ENCODE data around the gene BANF2. TPM values are rescaled to one million over a fixed set of nuclear protein-coding genes. Genes with fewer than 3 reads are reported as not detected.

The BANF2 gene
- total and polyA plus RNA-seq, 2 of the 4 experiments (the other 2 are of a cell fraction), result not detected

- H3K56ac ChIP-seq (ENCODE audit: extremely low read depth, insufficient read depth, low read length), result no peak overlapping the region
- H2AFZ ChIP-seq (replicated peaks; ENCODE audit: low read length, poor library complexity), result no peak overlapping the region
- H3K4ac ChIP-seq (ENCODE audit: low read depth, low read length), result no peak overlapping the region
- no peak overlapping the region for H2BK120ac ChIP-seq (ENCODE audit: low read depth, low read length)
- no peak overlapping the region for H2BK20ac ChIP-seq (ENCODE audit: low read depth, low read length)
- dilution Hi-C loops (cut with HindIII; ENCODE audit: low sequenced_read_pairs, unreplicated experiment), result no loop called here
- no peaks in the 10 kb centered on the region for H3K9me3 ChIP-seq (ENCODE audit: control insufficient read depth, insufficient read depth, low read length)
- H2AK5ac ChIP-seq (ENCODE audit: low read depth, low read length), result no peak overlapping the region
- H3K4me3 ChIP-seq (ENCODE audit: insufficient read depth, low read depth, low read length), result no peak overlapping the region
- H3K36me3 ChIP-seq (ENCODE audit: control insufficient read depth, insufficient read depth, low read length), result peaks cover 25% of the 10 kb centered on the region
- WGBS, 2 experiments (ENCODE audit: extremely low coverage in 2 of 2, insufficient read length in 1 of 2), result 88% methylated on average over 2 of the region's 3 CpGs; no CpG with 5 or more reads in 1 of the 2 experiments
- no peak for ATAC-seq (ENCODE audit: low read depth)
- intact Hi-C loops (cut with micrococcal nuclease), result no loop called here
- no peak for DNase-seq
- no peak overlapping the region for H4K5ac ChIP-seq (ENCODE audit: low read depth, low read length)
- H3K18ac ChIP-seq (ENCODE audit: low read depth, low read length), result no peak overlapping the region
- H4K8ac ChIP-seq (ENCODE audit: low read depth in 2 of 2, low read length in 2 of 2), result no peak overlapping the region
- BruUV-seq (replicated peaks), result no TSS peak
- no peak overlapping the region for H3K27ac ChIP-seq (ENCODE audit: insufficient read depth, low read length)
- peaks cover 22 to 78% of the 10 kb centered on the region in 2 experiments for H3K79me1 ChIP-seq (ENCODE audit: low read depth in 1 of 2, low read length in 2 of 2)
- no peaks in the 10 kb centered on the region for H3K27me3 ChIP-seq (ENCODE audit: control insufficient read depth, insufficient read depth, low read length)
- no peak overlapping the region for H3K23ac ChIP-seq (ENCODE audit: low read depth, low read length)
- H3K9ac ChIP-seq (ENCODE audit: low read depth, low read length), result no peak overlapping the region
- H3K9me1 ChIP-seq (ENCODE audit: insufficient read depth, low read length), result peaks cover 33% of the 10 kb centered on the region
- H4K20me1 ChIP-seq (ENCODE audit: insufficient read depth, low read length), result peaks cover 100% of the 10 kb centered on the region
- no peak overlapping the region for H2BK15ac ChIP-seq (ENCODE audit: low read depth, low read length)
- peaks cover 26% of the 10 kb centered on the region for H3K4me1 ChIP-seq (ENCODE audit: control insufficient read depth, insufficient read depth, low read length)
- in situ Hi-C loops (cut with MboI; ENCODE audit: low sequenced_read_pairs), result no loop called here
- POLR2A ChIA-PET (ENCODE audit: unreplicated experiment), result no interaction called here
- no peak for TF ChIP-seq FOS (IDR thresholded peaks at IDR 0.05; ENCODE audit: low read depth, low read length)
- no peak for TF ChIP-seq BHLHE40 (IDR thresholded peaks at IDR 0.05; ENCODE audit: low read depth, low read length)
- TF ChIP-seq CHD1 (IDR thresholded peaks at IDR 0.05; ENCODE audit: low read depth, low read length), result no peak
- no peak for TF ChIP-seq CEBPB (IDR thresholded peaks at IDR 0.05; ENCODE audit: low read depth, low read length)
- no peak for TF ChIP-seq CTCF (conservative IDR thresholded peaks at IDR 0.05; ENCODE audit: low read depth, low read length)
- TF ChIP-seq MXI1 (IDR thresholded peaks at IDR 0.05; ENCODE audit: borderline replicate concordance, low read depth, low read length), result no peak
- no peak for TF ChIP-seq RCOR1 (IDR thresholded peaks at IDR 0.05; ENCODE audit: insufficient replicate concordance, low read length)
- TF ChIP-seq USF2 (IDR thresholded peaks at IDR 0.05; ENCODE audit: low read depth, low read length), result no peak
- no peak for TF ChIP-seq SMC3 (IDR thresholded peaks at IDR 0.05; ENCODE audit: low read depth, low read length)
- no peak for TF ChIP-seq MAFK (IDR thresholded peaks at IDR 0.05; ENCODE audit: low read depth, low read length)
- TF ChIP-seq NFE2L2 (IDR thresholded peaks at IDR 0.05; ENCODE audit: low read depth, low read length), result no peak
- no peak for TF ChIP-seq MAZ (IDR thresholded peaks at IDR 0.05; ENCODE audit: borderline replicate concordance, low read depth, low read length)
- no peak for TF ChIP-seq RAD21 (IDR thresholded peaks at IDR 0.05; ENCODE audit: low read length)
- H3K14ac ChIP-seq (replicated peaks; ENCODE audit: low read depth, low read length), result 0 out of 2 replicates have a peak overlapping the region, but pooled peaks have one; percentile 8
- CTCF ChIA-PET, result interaction anchor here (0.5 to 1.6 kb wide), 3 partner anchors 13 to 301 kb away, joined by 3 to 7 read pairs (median 4); no protein-coding TSS in a partner anchor
- H3K4me2 ChIP-seq (ENCODE audit: low read depth, low read length), result no peak overlapping the region
- no peak overlapping the region for H2BK5ac ChIP-seq (ENCODE audit: low read depth, low read length, poor library complexity, severe bottlenecking)
- H4K91ac ChIP-seq (ENCODE audit: insufficient read depth, low read depth, low read length), result no peak overlapping the region
- no peak overlapping the region for H2AK9ac ChIP-seq (replicated peaks; ENCODE audit: low read depth, low read length, poor library complexity)
Observed at GRCh38 chr20:17667445-17667844, 32.3 kb upstream of the BANF2 start.

Data from IMR-90 (cell line).